ENCODE data around the gene SLC25A48.
"Not testable (repeated sequence)": the region's sequence is repeated elsewhere in the genome, so short reads cannot be mapped to it uniquely, and the experiment has no call there.

Gene SLC25A48

DNA sequence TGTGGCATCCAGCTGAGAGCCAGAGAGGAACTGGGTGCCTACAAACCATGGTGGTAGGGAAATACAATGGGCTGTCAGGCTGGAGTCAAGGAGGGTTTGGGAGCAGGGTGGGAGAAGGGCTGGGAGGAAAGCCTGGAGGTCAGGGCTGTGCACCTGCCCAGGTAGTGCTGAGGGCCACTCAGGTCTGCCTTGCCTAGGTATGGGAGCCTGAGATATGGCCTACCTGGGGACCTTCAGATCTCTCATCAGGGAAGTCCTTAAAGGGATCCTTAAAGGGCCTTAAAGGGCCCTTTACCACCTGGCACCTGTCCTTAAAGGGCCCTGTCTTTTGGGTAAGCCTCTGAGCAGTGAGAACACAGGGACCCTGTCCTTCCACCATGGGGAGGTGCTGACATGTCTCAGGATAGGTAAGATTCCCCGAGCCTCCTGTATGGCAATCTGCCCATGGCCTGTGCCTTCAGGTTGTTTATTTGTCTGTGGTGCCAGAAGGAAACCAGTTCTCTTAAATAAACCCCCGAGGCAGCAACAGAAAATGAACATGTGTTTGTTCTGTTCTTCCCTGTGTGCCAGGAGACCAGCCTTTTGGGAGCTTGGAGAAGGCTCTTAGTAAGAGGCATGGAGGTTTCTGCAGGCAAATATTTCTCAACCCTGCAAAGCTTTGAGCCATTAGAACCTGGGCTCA lies 23.3 kb downstream of the SLC25A48 start:
- DNase-seq (ENCODE audit: low read depth), result no peak

DNA sequence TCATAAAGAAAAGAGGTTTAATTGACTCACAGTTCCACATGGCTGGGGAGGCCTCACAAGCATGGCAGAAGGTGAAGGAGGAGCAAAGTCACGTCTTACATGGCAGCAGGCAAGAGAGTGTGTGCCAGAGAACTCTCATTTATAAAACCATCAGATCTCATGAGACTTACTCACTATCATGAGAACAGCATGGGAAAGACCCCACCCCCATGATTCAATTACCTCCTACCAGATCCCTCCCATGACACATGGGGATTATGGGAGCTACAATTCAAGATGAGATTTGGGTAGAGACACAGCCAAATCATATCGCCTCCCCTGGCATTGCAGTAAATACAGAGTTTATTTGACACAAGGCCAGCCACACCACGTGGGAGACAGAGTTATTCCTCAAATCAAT lies 24.7 kb downstream of the SLC25A48 start:
- DNase-seq (ENCODE audit: low read depth), result not testable (repeated sequence)

DNA sequence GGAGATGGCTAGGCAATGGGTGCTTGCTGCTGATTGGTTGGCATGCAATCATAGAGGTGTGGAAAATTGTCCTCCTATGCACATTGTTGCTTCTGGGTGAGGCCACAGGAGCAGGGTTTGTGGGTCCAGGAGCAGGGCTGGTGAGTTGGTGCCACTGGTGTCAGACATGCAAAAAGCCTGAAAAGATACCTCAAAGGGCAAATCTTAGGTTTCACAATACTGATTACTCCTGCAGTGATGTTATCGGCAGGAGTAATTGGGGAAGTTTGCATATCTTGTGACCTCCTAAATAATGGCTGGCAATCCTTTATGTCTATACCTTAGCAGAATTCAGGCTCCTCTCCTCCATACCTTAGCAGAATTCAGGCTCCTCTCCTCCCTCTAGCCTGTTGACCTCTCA lies 25.2 kb downstream of the SLC25A48 start:
- no peak for DNase-seq (ENCODE audit: low read depth)

DNA sequence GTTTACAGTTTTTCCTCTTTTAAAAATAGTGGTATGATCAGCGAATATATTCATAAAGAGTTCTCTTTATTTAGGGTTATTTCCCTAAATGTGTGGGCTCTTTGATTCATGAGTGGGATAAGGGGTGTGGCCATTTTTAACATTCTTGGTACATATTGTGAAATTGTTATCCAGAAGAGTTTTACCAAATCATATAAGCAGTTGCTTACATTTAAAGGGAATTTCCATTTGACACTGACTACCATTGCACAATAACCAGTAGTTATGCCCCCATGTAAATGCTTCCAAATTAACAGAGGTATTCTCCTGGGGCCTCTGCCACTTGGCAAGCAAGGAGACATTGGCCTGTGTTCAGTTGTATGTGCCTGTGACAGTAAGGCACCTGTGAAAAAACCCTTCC lies 27.2 kb downstream of the SLC25A48 start:
- DNase-seq (ENCODE audit: low read depth), result no peak

DNA sequence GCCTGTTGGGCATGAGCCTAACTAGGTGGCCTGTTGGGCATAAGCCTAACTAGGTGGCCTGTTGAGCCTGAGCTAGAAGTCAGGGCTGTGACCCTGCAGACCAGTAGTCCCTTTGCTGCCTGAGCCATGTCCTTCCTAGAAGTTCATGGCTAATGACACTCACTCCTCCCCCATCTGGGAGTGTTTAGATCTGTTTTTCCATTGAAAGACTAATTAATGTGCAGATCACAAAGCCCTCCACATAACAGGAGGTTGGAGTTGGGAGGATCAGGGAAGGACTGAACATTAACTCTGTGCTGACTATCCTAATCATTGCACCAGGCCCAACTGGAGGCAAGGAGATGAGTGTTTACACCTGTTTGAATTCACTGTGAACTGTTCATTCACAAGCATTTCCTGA lies 27.6 kb downstream of the SLC25A48 start:
- DNase-seq (ENCODE audit: low read depth), result no peak

DNA sequence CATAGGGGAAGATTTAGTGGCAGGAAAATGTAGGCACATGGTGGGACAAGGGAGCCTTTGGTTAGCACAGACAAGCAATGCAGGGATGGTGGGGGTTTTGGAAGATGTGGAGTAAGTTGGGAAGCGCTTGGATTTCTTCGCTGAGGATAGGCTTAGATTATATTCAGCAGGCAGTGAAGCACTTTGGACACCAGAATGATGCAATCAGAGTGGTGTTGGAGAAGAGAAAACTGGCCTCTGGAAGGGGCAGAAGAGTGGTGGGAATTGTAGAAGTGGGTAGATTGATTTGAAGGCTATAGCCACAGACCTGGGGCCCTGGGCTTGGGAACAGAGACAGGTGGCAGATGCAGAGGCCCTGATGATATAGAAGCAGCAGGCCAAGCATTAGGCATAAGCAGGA lies 28.3 kb downstream of the SLC25A48 start:
- no peak for DNase-seq (ENCODE audit: low read depth)

DNA sequence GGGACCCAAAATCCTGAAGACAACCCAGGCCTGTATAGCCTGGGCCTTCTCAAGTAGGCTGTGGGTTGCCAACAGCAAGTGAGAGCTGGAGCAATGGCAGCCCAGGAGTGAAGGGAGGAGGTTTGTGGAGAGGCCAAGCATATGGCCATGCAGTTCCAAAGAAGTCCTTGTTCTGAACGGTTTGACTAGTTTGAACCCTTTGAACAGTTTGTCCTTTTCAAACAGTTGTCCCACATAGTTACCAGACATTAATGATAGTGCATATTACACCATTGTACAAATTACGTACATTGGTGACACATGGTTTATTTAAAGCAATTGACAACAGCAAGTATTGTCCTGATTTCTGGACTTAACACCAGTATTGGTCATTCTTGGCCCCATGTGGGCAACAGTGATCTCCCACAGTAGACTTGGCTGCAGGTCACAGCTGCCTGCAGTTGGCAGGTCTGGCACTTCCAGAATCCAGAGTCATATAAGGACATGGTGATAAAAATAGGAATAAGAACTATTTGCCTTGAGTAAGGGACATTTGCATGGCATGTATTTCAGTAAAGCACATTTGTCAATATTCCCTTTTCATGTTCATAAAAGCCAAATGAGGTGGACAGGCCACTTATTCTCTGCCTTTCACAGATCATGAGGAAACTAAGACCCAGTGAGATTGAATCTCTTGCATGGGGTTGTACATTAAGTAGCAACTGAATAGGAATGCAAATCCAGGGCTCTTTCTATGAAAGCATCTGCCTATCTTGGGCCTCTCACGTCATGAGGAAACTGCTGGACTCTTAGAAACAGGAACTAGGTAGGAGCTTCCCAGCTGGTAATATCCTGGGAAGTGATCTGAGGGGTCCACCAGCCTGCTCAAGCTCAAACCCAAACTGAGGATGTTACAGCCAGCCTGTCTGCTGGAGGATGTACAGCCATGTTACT lies 30.3 kb downstream of the SLC25A48 start:
- DNase-seq (ENCODE audit: low read depth), result no peak

DNA sequence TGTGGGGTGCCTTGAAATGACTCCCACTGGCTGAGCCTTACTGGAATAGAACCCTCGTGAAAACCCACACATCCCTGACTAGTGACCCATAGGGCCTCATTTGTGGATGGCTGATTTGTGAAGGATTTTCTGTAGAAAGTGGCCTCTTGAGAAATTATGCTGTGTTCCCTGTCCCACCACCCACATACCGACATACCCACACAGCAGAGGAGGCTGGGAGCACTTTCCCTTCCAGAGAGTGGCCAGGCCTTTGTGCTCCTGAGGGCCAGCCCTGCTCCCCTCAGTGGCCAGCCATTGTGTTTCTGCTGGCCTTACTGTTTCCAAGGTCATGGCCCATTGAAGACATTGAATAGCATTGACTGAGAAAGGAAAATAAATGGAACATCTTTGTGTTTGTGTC lies 31.6 kb downstream of the SLC25A48 start:
- DNase-seq (ENCODE audit: low read depth), result no peak

DNA sequence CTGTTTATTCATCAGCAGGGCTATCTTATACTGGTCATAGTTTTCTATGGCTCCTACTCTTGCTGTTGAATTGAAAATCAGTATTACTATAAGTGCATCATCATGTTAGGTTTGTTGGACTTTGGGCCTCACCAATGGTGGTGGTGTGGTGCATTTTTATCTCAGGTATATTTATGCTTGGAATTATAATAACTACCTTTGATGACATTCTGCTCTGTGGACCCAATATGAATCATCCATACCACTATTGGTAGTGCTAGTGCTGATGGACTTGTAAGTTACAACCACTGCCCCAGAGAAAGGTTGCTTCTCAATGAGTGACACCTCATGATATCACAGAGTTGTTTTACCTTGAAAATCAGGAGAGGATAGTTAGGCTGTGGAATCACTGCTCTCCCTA lies 33.1 kb downstream of the SLC25A48 start:
- DNase-seq (ENCODE audit: low read depth), result no peak

DNA sequence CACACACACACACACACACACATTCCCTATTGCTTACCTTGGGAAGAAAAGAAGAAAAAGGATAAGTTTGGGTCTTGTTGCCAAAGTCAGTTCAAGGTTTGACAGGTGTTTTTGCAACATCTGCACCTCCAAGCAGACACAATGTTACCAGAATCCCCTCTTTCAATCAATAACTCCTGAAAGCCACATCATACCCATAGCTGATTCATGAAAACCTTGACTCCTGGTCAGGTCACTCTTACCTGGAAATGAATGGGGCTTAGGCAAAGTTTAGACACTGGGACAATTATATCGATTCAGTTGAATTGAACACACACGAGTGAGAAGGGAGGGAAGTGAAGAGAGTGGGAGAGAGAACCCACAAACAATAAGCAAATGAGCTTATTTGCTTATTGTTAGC lies 34.2 kb downstream of the SLC25A48 start:
- DNase-seq (ENCODE audit: low read depth), result no peak

DNA sequence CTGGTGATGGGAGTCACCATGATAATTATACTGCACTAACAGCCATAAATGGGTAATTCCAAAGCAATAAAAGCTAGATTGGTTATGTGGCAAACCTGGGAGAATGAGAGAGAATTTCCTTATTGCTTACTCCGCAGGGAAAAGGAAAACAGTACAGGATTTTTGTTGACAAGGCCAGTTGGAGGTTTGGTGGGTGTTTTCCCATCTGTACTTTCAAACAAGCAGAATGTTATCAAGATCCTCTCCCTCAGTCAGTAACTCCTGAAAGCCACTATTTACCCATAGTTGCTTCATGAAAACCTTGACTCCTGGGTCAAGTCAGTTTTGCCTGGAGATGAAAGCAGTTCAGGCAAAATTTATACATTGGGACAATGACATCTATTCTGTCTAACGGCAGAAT lies 34.8 kb downstream of the SLC25A48 start:
- no peak for DNase-seq (ENCODE audit: low read depth)

DNA sequence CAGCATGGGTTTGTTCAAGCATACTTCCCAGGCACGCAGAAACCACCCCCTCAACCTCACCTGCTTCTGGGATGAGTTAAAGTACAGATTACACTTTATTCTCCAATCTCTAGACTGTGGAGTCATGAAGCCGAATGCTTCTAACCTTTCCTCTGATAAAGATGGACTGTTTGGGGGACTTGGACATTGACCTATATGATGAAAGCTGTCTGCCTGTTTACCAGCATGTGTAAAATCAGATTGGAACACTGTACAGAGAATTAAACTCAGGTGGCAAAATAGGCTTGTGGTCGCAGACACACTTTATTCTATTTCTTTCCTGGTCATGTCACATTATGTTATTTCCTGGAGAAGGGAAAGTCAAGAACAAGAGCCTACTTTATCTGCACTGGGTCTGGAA lies 35.5 kb downstream of the SLC25A48 start:
- no peak for DNase-seq (ENCODE audit: low read depth)

DNA sequence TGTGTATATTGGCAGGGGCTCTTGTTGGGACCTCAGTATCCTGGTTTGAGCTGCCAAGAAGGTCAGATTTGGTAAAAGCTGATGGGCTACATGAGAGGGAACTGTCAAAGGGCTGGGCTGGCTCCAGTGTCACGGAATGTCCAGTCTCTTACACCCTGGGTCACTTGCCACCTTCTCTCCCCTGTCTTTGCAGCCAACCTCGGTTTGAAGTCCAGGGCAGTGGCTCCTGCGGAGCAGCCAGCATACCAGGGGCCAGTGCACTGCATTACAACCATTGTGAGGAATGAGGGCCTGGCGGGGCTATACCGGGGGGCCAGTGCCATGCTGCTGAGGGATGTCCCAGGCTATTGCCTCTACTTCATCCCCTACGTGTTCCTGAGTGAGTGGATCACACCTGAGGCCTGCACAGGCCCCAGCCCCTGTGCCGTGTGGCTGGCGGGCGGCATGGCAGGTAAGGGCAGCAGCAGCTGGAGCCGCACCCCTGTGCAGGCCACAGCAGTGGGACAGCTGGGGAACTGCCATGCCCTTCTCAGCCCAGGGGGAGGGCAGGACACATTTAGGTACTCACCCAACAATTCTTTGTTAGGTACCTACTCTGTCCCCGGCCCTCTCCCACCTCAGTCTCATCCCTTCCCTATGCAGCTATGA lies 36.9 kb downstream of the SLC25A48 start:
- no peak for DNase-seq (ENCODE audit: low read depth)

DNA sequence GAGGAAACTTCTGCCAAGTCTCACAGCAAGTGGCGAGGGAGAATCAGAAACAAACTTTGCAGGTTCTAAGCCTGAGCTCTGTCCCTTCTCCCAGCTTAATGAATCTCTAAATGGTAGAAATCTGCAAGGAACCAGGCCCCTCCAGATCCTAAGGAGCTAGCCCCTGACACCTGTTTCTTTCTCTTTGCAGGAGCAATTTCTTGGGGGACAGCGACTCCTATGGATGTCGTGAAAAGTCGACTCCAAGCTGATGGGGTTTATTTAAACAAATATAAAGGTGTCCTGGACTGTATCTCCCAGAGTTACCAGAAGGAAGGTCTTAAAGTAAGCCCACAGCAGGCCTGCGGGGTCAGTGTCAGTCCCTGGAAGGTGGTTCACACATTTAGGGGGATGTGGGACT lies 39.4 kb downstream of the SLC25A48 start:
- DNase-seq (ENCODE audit: low read depth), result no peak

DNA sequence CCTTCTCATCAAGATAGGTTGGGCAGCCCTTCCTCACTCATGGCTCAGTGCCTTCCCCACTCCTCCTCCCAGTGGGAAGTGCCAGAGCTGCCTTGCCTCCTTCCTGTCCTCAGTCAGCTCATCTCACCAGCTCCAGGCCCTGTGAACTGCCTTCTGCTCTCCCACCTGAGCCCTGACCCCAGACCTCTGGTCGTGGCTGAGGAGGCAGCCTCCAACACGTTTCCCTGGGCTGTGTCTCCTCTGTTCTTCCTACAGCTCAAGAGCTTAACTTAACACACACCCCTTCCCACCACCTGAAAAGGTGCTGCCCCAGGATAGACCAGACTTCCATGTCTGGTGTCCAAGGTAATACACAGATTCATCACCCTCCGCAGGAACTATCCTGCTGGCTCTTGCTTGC lies 40.0 kb downstream of the SLC25A48 start:
- DNase-seq (ENCODE audit: low read depth), result no peak

DNA sequence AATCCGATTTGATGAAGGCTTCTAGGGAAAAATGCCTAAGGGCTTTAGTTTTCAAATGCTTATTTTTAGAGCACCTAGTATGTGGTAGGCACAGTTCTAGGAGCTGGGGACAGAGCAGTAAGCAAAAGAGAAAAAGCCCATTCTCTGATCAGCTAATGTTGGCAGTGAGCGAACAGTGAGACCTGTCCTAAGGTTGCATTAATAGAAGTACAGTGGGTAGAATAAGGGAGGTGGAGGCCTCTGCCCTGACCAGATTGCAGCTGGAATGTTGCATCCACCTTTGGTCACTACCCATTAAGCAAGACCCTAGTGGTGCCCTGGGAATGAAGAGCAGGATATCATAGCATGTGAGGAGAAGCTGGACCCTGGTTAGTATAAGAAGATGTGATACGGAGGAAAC lies 41.1 kb downstream of the SLC25A48 start:
- no peak for DNase-seq (ENCODE audit: low read depth)

DNA sequence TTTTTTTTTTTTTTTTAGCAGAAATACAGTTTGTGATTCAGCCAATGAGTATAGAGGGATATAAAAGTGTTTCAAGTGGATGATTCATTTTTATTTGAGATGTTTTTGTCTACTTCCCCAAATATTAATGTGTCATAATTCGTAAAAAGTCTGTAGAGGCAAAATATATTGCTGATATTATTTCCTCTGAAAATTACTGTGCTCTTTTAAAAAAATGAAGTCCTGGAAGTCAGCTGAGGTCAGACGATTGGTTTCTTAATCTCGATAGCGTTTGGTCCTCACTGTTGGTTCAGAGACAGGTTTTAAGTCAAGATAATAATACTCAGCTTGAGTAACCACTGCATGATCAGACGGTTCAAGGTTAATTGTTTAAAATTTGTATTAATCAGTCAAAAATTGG lies 41.7 kb downstream of the SLC25A48 start:
- no peak for DNase-seq (ENCODE audit: low read depth)

DNA sequence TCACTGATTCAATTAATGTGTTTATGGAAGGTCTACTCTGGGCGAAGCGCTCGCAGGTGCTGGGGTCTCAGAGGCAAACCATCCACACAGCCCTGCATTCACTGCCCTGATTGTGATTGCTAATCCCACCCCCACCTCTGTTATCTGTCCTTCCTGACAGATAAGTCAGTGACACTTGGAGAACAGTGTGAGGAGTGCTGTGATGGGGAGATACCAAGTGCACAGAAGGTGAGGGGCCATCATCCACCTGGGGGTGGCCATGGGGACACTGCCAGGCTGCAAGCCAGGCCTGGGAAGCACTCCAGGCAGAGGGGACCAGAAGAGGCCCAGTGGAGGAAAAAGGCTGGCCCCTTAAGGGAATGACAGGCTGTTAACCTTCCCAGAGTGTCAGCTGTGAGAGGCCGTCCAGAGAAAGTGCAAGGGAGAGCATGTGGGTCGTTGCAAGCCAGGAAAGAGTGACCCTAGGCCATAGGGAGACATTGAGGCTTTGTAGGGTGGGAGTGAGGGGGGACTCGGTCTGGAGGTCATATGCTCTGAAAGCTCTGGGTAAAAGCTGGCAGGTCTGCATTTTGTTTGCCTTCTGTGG lies 43.2 kb downstream of the SLC25A48 start:
- no peak for DNase-seq (ENCODE audit: low read depth)

DNA sequence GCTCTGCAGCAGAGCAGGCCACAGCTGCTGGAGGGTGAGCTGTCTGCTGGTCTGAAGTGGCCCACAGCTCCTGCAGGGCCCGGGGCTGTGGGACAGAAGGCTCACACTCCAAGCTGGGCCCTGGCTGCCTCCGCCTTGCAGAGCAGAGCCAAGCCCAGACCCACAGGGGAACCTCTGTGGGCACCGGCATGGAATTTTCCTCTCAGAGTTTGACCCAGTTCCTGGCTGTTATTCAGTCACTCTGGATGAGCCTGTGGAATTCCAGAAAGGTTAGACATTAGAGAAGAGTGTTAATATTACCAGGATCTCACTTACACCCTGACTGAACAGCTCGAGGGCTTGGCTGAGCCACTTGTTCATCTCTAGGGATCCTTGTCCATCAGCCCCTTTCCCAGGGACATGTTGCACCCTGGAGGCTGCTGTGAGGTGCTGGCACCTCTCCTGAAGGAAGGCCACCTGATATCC lies 43.7 kb downstream of the SLC25A48 start:
- no peak for DNase-seq (ENCODE audit: low read depth)

DNA sequence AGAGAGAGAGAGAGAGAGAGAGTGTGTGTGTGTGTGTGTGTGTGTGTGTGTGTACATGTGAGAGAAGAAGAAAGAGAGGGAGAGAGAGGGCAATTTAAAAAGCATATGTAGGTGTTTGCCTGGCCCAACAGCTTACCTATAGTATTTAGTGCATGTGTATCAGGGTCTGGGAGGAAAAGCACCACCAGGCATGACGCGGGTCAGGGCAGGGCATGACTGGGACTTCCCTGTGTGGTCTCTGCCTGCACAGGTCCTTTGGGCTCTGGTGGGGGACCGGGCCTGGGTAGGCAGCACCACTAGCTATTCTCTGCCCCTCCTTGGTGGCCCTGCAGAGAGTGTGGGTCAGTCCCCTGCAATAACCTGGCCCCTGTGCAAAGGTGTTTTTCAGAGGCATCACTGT lies 45.1 kb downstream of the SLC25A48 start:
- no peak for DNase-seq (ENCODE audit: low read depth)

DNA sequence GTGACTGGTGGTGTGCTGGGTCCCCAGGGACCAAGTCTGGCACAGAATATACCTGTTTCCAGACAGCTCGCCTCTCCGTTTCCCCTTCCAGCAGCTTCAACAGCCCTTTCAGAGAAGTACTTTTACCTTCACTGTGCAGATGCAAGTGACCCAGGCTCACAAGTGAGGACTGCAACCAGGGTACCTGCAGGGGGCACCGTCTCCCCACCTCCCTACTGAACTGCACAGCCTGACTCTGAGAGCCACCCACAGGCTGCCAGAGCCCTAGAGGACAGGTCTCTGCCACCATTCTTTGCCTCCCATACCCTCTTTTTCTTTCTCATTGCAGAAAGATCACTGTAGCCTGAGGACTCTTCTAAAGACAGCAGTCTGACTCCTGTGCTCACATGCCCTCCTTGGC lies 45.8 kb downstream of the SLC25A48 start:
- no peak for DNase-seq (ENCODE audit: low read depth)

DNA sequence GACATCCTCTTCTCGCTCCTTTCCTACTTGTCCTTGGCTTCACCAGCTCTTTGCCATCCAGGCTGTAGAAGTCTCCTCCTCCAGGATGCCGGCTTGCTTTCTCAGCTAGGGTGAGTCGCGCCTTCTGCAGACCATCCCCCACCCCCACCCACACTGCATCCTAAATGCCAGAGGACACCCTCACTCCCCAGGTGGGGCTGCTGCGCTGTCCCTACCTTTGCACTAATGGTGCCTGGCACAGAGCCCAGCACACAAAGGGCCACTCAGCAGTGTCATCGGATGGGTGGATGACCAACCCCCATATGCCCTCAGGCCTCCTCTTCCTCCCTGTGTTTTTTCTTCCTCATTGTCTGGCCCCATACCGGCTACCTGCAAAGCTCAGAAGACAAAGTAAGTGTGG lies 46.3 kb downstream of the SLC25A48 start:
- DNase-seq (ENCODE audit: low read depth), result no peak

DNA sequence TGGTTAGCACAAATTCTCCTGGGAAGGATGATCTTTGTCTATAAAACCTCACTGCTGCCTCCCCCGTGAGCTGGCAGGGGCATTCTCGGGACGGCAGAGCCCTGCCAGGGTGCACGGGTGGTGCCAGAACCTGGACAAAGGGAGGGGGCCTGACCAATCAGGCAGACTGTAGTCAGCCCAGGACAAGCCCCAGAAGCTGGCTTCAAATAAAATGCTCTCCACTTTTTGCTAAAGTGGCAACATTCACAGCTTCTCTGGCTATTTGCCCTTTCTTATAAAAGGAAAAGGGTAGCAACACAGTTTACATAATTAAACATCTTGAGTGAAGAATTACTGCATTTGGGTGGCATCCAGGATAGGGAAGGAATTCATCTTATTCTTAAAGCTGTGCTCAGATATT lies 46.8 kb downstream of the SLC25A48 start:
- no peak for DNase-seq (ENCODE audit: low read depth)
